Duodenal mucosa (tissue), 2 donors: ENCODE results near the gene NTN5.
A peak's percentile ranks its signal among the peaks of the same experiment; 100 is the strongest.
"Not testable (repeated sequence)": the region's sequence is repeated elsewhere in the genome, so short reads cannot be mapped to it uniquely, and the experiment has no call there.

Source experiments
- H3K27ac ChIP-seq: one replicate; pipeline ENCODE4 v1.7.0; 2013; ENCODE audit warnings: low read depth, low read length
- H3K27me3 ChIP-seq, 2 donors: one replicate each; pipeline ENCODE4 v1.7.0; 2013; ENCODE audit warnings: low read length in 2 of 2, control low read depth in 1 of 2; ENCODE audit not compliant: insufficient read depth in 2 of 2, control insufficient read depth in 1 of 2
- H3K36me3 ChIP-seq, 2 donors: one replicate each; pipeline ENCODE4 v1.7.0; 2013; ENCODE audit warnings: low read length in 2 of 2, control low read depth in 1 of 2; ENCODE audit not compliant: insufficient read depth in 2 of 2, control insufficient read depth in 1 of 2
- H3K4me1 ChIP-seq, 2 donors: one replicate each; pipeline ENCODE4 v1.7.0; 2013; ENCODE audit warnings: low read length in 2 of 2, control low read depth in 1 of 2; ENCODE audit not compliant: insufficient read depth in 2 of 2, control insufficient read depth in 1 of 2
- H3K4me3 ChIP-seq, 2 donors: one replicate each; pipeline ENCODE4 v1.7.0; 2013; ENCODE audit warnings: low read length in 2 of 2, low read depth in 1 of 2
- H3K9ac ChIP-seq, 2 donors: one replicate each; pipeline ENCODE4 v1.7.0; 2013; ENCODE audit warnings: low read length in 2 of 2, low read depth in 1 of 2
- H3K9me3 ChIP-seq, 2 donors: one replicate each; pipeline ENCODE4 v1.7.0; 2013; ENCODE audit warnings: low read length in 2 of 2, control low read depth in 1 of 2; ENCODE audit not compliant: control insufficient read depth in 1 of 2

NTN5 gene

GRCh38 chr19:48696353-48697010 is 23.7 kb upstream of the NTN5 start:
- H3K36me3 ChIP-seq = peaks cover 0 to 9% of the 10 kb centered on the region in 2 donors
- H3K27me3 ChIP-seq = no peaks in the 10 kb centered on the region
- H3K9ac ChIP-seq = peak overlapping the region; percentile 88 to 99
- peak overlapping the region; percentile 71 to 96 for H3K4me3 ChIP-seq
- peak overlapping the region; percentile 88 for H3K27ac ChIP-seq
- H3K9me3 ChIP-seq = no peaks in the 10 kb centered on the region
- H3K4me1 ChIP-seq = peaks cover 0 to 8% of the 10 kb centered on the region in 2 donors

GRCh38 chr19:48695743-48696352 is 23.0 kb upstream of the NTN5 start, which contains the start of gene FUT2:
TSS of gene FUT2 (plus strand) at chr19:48695971. CDS start at chr19:48702957, 6,986 bp downstream.
- no peaks in the 10 kb centered on the region for H3K27me3 ChIP-seq
- peaks cover 0 to 5% of the 10 kb centered on the region in 2 donors for H3K36me3 ChIP-seq
- peak within 1 kb of the TSS; percentile 71 to 96 for H3K4me3 ChIP-seq
- no peaks in the 10 kb centered on the region for H3K9me3 ChIP-seq
- peak within 1 kb of the TSS; percentile 88 to 99 for H3K9ac ChIP-seq
- H3K27ac ChIP-seq = peak within 1 kb of the TSS; percentile 88
- H3K4me1 ChIP-seq = peaks cover 0 to 8% of the 10 kb centered on the region in 2 donors

- H3K36me3 ChIP-seq, H3K9ac ChIP-seq, H3K27ac ChIP-seq, H3K4me1 ChIP-seq, H3K4me3 ChIP-seq, H3K9me3 ChIP-seq, H3K27me3 ChIP-seq: not testable (repeated sequence)
Measured at GRCh38 chr19:48693629-48694028, 20.8 kb upstream of the NTN5 start.

GRCh38 chr19:48689449-48689848 is 16.6 kb upstream of the NTN5 start:
- Histone ChIP-seq H3K9ac (no peak overlapping the region), H3K27ac (no peak overlapping the region), H3K4me1 (peaks cover 5 to 20% of the 10 kb centered on the region in 2 donors), H3K36me3 (no peaks in the 10 kb centered on the region), H3K27me3 (no peaks in the 10 kb centered on the region), H3K4me3 (no peak overlapping the region), H3K9me3 (no peaks in the 10 kb centered on the region)

- Histone ChIP-seq H3K9ac (no peak overlapping the region), H3K36me3 (no peaks in the 10 kb centered on the region), H3K27me3 (no peaks in the 10 kb centered on the region), H3K4me1 (peaks cover 9 to 22% of the 10 kb centered on the region in 2 donors), H3K27ac (no peak overlapping the region), H3K9me3 (no peaks in the 10 kb centered on the region), H3K4me3 (no peak overlapping the region)
Measured at GRCh38 chr19:48687776-48688175, 15.0 kb upstream of the NTN5 start.

GRCh38 chr19:48686637-48687036 is 13.8 kb upstream of the NTN5 start:
- not testable (repeated sequence) for H3K9me3 ChIP-seq, H3K36me3 ChIP-seq, H3K4me3 ChIP-seq, H3K27ac ChIP-seq, H3K27me3 ChIP-seq, H3K9ac ChIP-seq
- peaks cover 9 to 22% of the 10 kb centered on the region in 2 donors for H3K4me1 ChIP-seq

- Histone ChIP-seq H3K9me3 (no peaks in the 10 kb centered on the region), H3K4me1 (peaks cover 13 to 22% of the 10 kb centered on the region in 2 donors), H3K27ac (no peak overlapping the region), H3K9ac (no peak overlapping the region), H3K27me3 (no peaks in the 10 kb centered on the region), H3K36me3 (no peaks in the 10 kb centered on the region), H3K4me3 (no peak overlapping the region)
Measured at GRCh38 chr19:48686088-48686487, 13.3 kb upstream of the NTN5 start.

GRCh38 chr19:48685583-48685982 is 12.8 kb upstream of the NTN5 start:
- H3K9ac ChIP-seq = no peak overlapping the region
- no peaks in the 10 kb centered on the region for H3K27me3 ChIP-seq
- no peak overlapping the region for H3K4me3 ChIP-seq
- H3K9me3 ChIP-seq = no peaks in the 10 kb centered on the region
- no peaks in the 10 kb centered on the region for H3K36me3 ChIP-seq
- H3K4me1 ChIP-seq = peaks cover 13 to 22% of the 10 kb centered on the region in 2 donors
- H3K27ac ChIP-seq = no peak overlapping the region

GRCh38 chr19:48683349-48683748 is 10.5 kb upstream of the NTN5 start:
- Histone ChIP-seq H3K36me3 (no peaks in the 10 kb centered on the region), H3K9ac (no peak overlapping the region), H3K27ac (no peak overlapping the region), H3K4me3 (no peak overlapping the region), H3K4me1 (peaks cover 17 to 27% of the 10 kb centered on the region in 2 donors), H3K27me3 (no peaks in the 10 kb centered on the region), H3K9me3 (no peaks in the 10 kb centered on the region)

- Histone ChIP-seq H3K4me3 (no peak overlapping the region), H3K36me3 (no peaks in the 10 kb centered on the region), H3K27me3 (no peaks in the 10 kb centered on the region), H3K27ac (no peak overlapping the region), H3K9me3 (no peaks in the 10 kb centered on the region), H3K4me1 (peaks cover 28 to 31% of the 10 kb centered on the region in 2 donors), H3K9ac (no peak overlapping the region)
Measured at GRCh38 chr19:48681127-48681470, 8.3 kb upstream of the NTN5 start.
